ENCODE data around the gene B4GALT7.

Gene B4GALT7

DNA sequence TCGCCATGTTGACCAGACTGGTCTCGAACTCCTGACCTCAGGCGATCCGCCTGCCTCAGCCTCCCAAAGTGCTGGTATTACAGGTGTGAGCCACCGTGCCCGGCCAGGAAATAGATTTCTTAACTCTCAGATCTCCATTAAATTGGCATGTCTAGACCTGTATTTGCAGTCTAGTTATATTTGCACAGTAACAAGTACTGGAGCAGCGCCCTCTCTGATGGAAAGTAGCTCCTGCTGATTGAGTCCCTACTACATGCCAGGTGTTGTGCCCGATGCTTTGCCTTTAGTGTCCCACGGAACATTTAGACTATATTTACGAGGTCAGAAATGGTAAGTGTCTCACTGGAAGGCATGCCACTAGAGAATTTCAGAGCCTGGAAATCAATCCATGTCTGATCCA is 23.8 kb upstream of the B4GALT7 start:
- no peak for DNase-seq (ENCODE audit: low read depth)
- TF ChIP-seq CTCF (IDR thresholded peaks at IDR 0.05; ENCODE audit: insufficient read depth, low read depth, low read length, missing control alignments): no peak
- no peak overlapping the region for H3K4me3 ChIP-seq (ENCODE audit: low read depth, low read length)

DNA sequence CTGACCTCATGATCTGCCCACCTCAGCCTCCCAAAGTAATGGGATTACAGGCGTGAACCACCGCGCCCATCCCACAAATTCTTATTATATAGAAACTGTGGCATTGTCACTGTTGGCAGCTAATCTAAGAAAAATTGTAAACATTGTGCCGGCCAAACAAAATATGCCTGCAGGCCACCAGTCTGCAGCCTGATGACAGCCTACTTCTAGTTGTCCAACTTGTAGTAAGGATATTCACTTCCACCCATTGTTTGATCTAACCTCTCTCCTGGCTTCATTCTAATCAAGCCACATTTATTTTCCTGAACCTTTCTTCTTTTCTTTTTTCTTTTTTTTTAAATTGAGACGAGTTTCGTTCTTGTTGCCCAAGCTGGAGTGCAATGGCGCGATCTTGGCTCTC is 21.6 kb upstream of the B4GALT7 start:
- DNase-seq (ENCODE audit: low read depth): no peak
- TF ChIP-seq CTCF (IDR thresholded peaks at IDR 0.05; ENCODE audit: insufficient read depth, low read depth, low read length, missing control alignments): no peak

GRCh38 chr5:177588413-177588909 is 11.5 kb upstream of the B4GALT7 start:
- TF ChIP-seq CTCF (IDR thresholded peaks at IDR 0.05; ENCODE audit: insufficient read depth, low read depth, low read length, missing control alignments): no peak
- H3K4me3 ChIP-seq (ENCODE audit: low read depth, low read length): no peak overlapping the region
- no peak for DNase-seq (ENCODE audit: low read depth)

More for the DNA sequence above, 21.6 kb upstream of the B4GALT7 start:
- H3K4me3 ChIP-seq (ENCODE audit: low read depth, low read length): no peak overlapping the region

GRCh38 chr5:177590406-177590805 is 9.5 kb upstream of the B4GALT7 start:
- DNase-seq (ENCODE audit: low read depth): no peak
- H3K4me3 ChIP-seq (ENCODE audit: low read depth, low read length): no peak overlapping the region

DNA sequence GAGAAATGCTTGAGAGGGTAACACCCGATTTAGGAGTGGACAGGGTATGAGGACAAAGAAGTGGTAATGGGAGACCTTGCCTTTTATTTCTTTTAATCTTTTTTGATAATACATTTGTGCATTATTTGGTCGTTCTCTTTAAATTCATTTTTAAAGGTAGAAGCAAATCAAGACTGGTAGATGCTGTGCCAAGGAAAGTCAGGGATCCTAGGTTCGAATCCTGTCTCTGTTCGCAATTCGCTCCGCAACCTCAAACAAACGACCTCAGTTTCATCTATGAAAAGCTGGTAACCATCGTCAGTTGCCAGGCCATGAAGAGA is 8.3 kb upstream of the B4GALT7 start:
- no peak for TF ChIP-seq CTCF (IDR thresholded peaks at IDR 0.05; ENCODE audit: insufficient read depth, low read depth, low read length, missing control alignments)
- H3K4me3 ChIP-seq (ENCODE audit: low read depth, low read length): peak overlapping the region; percentile 80
- DNase-seq (ENCODE audit: low read depth): no peak

More at GRCh38 chr5:177590406-177590805, 9.5 kb upstream of the B4GALT7 start:
- TF ChIP-seq CTCF (IDR thresholded peaks at IDR 0.05; ENCODE audit: insufficient read depth, low read depth, low read length, missing control alignments): no peak

GRCh38 chr5:177592010-177592834 is 7.7 kb upstream of the B4GALT7 start, which contains the start of gene TMED9:
Gene TMED9, plus strand, starts transcription at chr5:177592203. Its CDS starts 12 bp downstream, at chr5:177592215.
- peak within 1 kb of the TSS; percentile 80 for H3K4me3 ChIP-seq (ENCODE audit: low read depth, low read length)
- TF ChIP-seq CTCF (IDR thresholded peaks at IDR 0.05; ENCODE audit: insufficient read depth, low read depth, low read length, missing control alignments): no peak
- DNase-seq (ENCODE audit: low read depth): peak; percentile 92

All from GM12865 (cell line).